Endothelial cell of umbilical vein (primary cell): ENCODE measurements around the gene CDK4.

Source experiments
- CTCF ChIP-seq, 2 donors: IDR thresholded peaks; 1 replicate in 1 of 2; 2 replicates in 1 of 2; pipeline ENCODE4 v1.5.1; 2011; ENCODE audit warnings: low read length in 2 of 2, mild to moderate bottlenecking in 2 of 2, moderate library complexity in 2 of 2, control low read depth in 1 of 2, inconsistent platforms in 1 of 2, low read depth in 1 of 2; ENCODE audit not compliant: insufficient read depth in 1 of 2; ENCODE audit errors: extremely low read depth in 1 of 2
- EZH2 ChIP-seq: IDR thresholded peaks from 2 replicates; pipeline ENCODE4 v1.6.1; 2012; ENCODE audit warnings: borderline replicate concordance, low read depth, mild to moderate bottlenecking, moderate library complexity, low read length, inconsistent platforms; ENCODE audit not compliant: severe bottlenecking
- FOS ChIP-seq: IDR thresholded peaks from 2 replicates; pipeline ENCODE4 v1.6.1; 2011; ENCODE audit warnings: mild to moderate bottlenecking, low read length, moderate library complexity, borderline replicate concordance; ENCODE audit not compliant: insufficient read depth
- GATA2 ChIP-seq: IDR thresholded peaks from 2 replicates; pipeline ENCODE4 v1.7.0; 2011; ENCODE audit warnings: low read depth, mild to moderate bottlenecking, moderate library complexity, mixed read lengths, low read length; ENCODE audit not compliant: insufficient read length, insufficient read depth
- MYC ChIP-seq: IDR thresholded peaks from one replicate; pipeline ENCODE4 v1.6.1; 2011; ENCODE audit warnings: mild to moderate bottlenecking, low read depth, low read length
- POLR2A ChIP-seq: IDR thresholded peaks from 2 replicates; pipeline ENCODE4 v1.6.1; 2012; ENCODE audit warnings: low read depth, mild to moderate bottlenecking, control low read depth, low read length
- POLR2AphosphoS5 ChIP-seq: IDR thresholded peaks from 2 replicates; pipeline ENCODE4 v1.6.1; 2012; ENCODE audit warnings: low read depth, mild to moderate bottlenecking, control low read depth, low read length, moderate library complexity; ENCODE audit not compliant: insufficient read depth
- TF ChIP-seq, protein P1 (sequence below): IDR thresholded peaks from 2 replicates; pipeline ENCODE4 v1.6.1; 2011; ENCODE audit not compliant: insufficient read depth, insufficient read length

- no peak for TF ChIP-seq CTCF (IDR thresholded peaks at IDR 0.05; ENCODE audit: extremely low read depth in 1 of 2, insufficient read depth in 1 of 2, low read depth in 1 of 2, low read length in 2 of 2)
- TF ChIP-seq POLR2A, result no peak
- no peak for TF ChIP-seq POLR2AphosphoS5
- no peak for TF ChIP-seq EZH2
- TF ChIP-seq, protein P1, sequence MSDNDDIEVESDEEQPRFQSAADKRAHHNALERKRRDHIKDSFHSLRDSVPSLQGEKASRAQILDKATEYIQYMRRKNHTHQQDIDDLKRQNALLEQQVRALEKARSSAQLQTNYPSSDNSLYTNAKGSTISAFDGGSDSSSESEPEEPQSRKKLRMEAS, result no peak
- no peak for TF ChIP-seq MYC
- no peak for TF ChIP-seq GATA2
- TF ChIP-seq FOS, result no peak
These were observed 8.3 kb downstream of the CDK4 start for GRCh38 chr12:57743769-57744168.
